ENCODE results near the gene FAAH.
A peak's percentile ranks its signal among the peaks of the same experiment; 100 is the strongest.

Gene FAAH

GRCh38 chr1:46458190-46458589 lies 64.1 kb downstream of the FAAH start:
- FAIRE-seq (no peak), DNase-seq (ENCODE audit: insufficient read length, low spot score) (no peak)
- no peak for TF ChIP-seq CTCF (IDR thresholded peaks at IDR 0.05; ENCODE audit: insufficient read depth, missing control alignments)

- peak; percentile 84 for FAIRE-seq
- TF ChIP-seq CTCF (IDR thresholded peaks at IDR 0.05; ENCODE audit: insufficient read depth, missing control alignments): no peak
- DNase-seq (ENCODE audit: insufficient read length, low spot score): peak; percentile 91
Measured at GRCh38 chr1:46458846-46459245, 64.7 kb downstream of the FAAH start.

- no peak for TF ChIP-seq CTCF (IDR thresholded peaks at IDR 0.05; ENCODE audit: insufficient read depth, missing control alignments)
- no peak for FAIRE-seq
- DNase-seq (ENCODE audit: insufficient read length, low spot score): no peak
Measured at GRCh38 chr1:46459315-46459714, 65.2 kb downstream of the FAAH start.

GRCh38 chr1:46461017-46461808 lies 67.1 kb downstream of the FAAH start:
- FAIRE-seq (no peak), DNase-seq (ENCODE audit: insufficient read length, low spot score) (no peak)
- TF ChIP-seq CTCF (IDR thresholded peaks at IDR 0.05; ENCODE audit: insufficient read depth, missing control alignments): no peak

GRCh38 chr1:46461809-46462448 lies 67.8 kb downstream of the FAAH start:
- no peak for TF ChIP-seq CTCF (IDR thresholded peaks at IDR 0.05; ENCODE audit: insufficient read depth, missing control alignments)

More at GRCh38 chr1:46461809-46462448, 67.8 kb downstream of the FAAH start:
- FAIRE-seq (no peak), DNase-seq (ENCODE audit: insufficient read length, low spot score) (no peak)

Data from D721Med (cell line).